Right lobe of liver (tissue), 6 donors: ENCODE results near the gene DNAJC25. TPM values are rescaled to one million over a fixed set of nuclear protein-coding genes. Genes with fewer than 3 reads are reported as not detected.

Experiments used
- ATAC-seq, 4 donors: fragments of 200-7000 bp; cut with Tn5 transposase; one replicate each; pipeline ENCODE4 v1.9.1; 2020; ENCODE audit warnings: mild to moderate bottlenecking in 4 of 4, moderate library complexity in 4 of 4
- DNase-seq, 3 donors: peaks; one replicate each; pipeline ENCODE4 v3.0.0-alpha.2; 2020
- H3K27ac ChIP-seq, 3 donors: fragments of 200-600 bp; one replicate each; pipeline ENCODE4 v1.8.0; 2022
- H3K27me3 ChIP-seq, 2 donors: fragments of 200-600 bp; one replicate each; pipeline ENCODE4 v1.8.0; 2022
- H3K36me3 ChIP-seq, 4 donors: fragments of 200-600 bp; sonication (generic) in 1 of 4; one replicate each; pipeline versions ENCODE4 v1.5.1 to v1.8.0; 2017 to 2022; ENCODE audit warnings: control low read depth in 1 of 4
- H3K4me1 ChIP-seq, 4 donors: fragments of 200-600 bp; sonication (generic) in 1 of 4; one replicate each; pipeline versions ENCODE4 v1.5.1 to v1.8.0; 2017 to 2022; ENCODE audit warnings: control low read depth in 1 of 4
- H3K4me3 ChIP-seq, 3 donors: fragments of 200-600 bp; one replicate each; pipeline ENCODE4 v1.8.0; 2022
- H3K9me3 ChIP-seq, 4 donors: fragments of 200-600 bp; sonication (generic) in 1 of 4; one replicate each; pipeline versions ENCODE4 v1.5.1 to v1.8.0; 2017 to 2022; ENCODE audit warnings: control low read depth in 1 of 4
- CTCF ChIP-seq, 4 donors: fragments of 200-600 bp in 3 of 4; fragments of 450-650 bp in 1 of 4; IDR thresholded peaks; one replicate each; pipeline versions ENCODE4 v1.5.1 to v1.8.0; 2016 to 2022; ENCODE audit warnings: antibody characterized with exemption in 4 of 4, mild to moderate bottlenecking in 2 of 4
- POLR2A ChIP-seq: fragments of 450-650 bp; IDR thresholded peaks from one replicate; pipeline ENCODE4 v1.6.1; 2017; ENCODE audit warnings: antibody characterized with exemption, mild to moderate bottlenecking
- WGBS: methylation state at CpG from one replicate; pipeline ENCODE4 v1.1.6; 2018; ENCODE audit warnings: low coverage, low lambda C conversion rate; ENCODE audit not compliant: insufficient coverage; ENCODE audit errors: missing lambda C conversion rate; 5-methylcytosine and 5-hydroxymethylcytosine counted together
- intact Hi-C, 2 donors: fragments of 100-400 bp; cut with DNase I; formaldehyde crosslinking; loops; one replicate each; pipeline versions ENCODE4 v1.11.2 to v1.14.1; 2022
- total RNA-seq, 6 experiments: library from RNA; depleted of rRNA in 2 of 6; stranded (reverse); fragments of >200 nt in 2 of 6; fragmentation: NEBNext Ultra II Directional in 3 of 6; extraction: Animal tissue kit (Norgen Biotek cat#: 25700) in 3 of 6; gene quantifications; one replicate each; pipeline versions ENCODE4 v1.1.0 to v1.2.4, GENCODE V29; 2016 to 2023
- donor health status: DM: no; HTN: yes; CAD: no.
- donor health status: DM: no; HTN: no; CAD: no.
- donor health status: DM: no; HTN: no; CAD: no.
- donor health status: DM: no; HTN: yes; CAD: no.
- donor health status: DM: no; HTN: yes; CAD: no.

Gene DNAJC25
- total RNA-seq, 6 experiments from 2014 or later = 12.2 to 32.8 (median 18.2) TPM

- no peak for DNase-seq
- ATAC-seq = peak in 2 of 4 donors; percentile 39 to 43
- intact Hi-C loops = no loop called here
- no peak for TF ChIP-seq CTCF (IDR thresholded peaks at IDR 0.05)
- no peak for TF ChIP-seq POLR2A
- peaks cover 0 to 26% (median 6%) of the 10 kb centered on the region in 4 donors for H3K4me1 ChIP-seq
- no peaks in the 10 kb centered on the region for H3K9me3 ChIP-seq
- H3K4me3 ChIP-seq = no peak overlapping the region
- 38% methylated on average over 1 of the region's 1 CpG for WGBS
- H3K36me3 ChIP-seq = peaks cover 0 to 57% (median 6%) of the 10 kb centered on the region in 4 donors
- H3K27me3 ChIP-seq = no peaks in the 10 kb centered on the region
- H3K27ac ChIP-seq = peak overlapping the region in 1 of 3 donors; percentile 7
These were observed 14.7 kb downstream of the DNAJC25 start for GRCh38 chr9:111645806-111646205.

GRCh38 chr9:111646417-111646816, 15.3 kb downstream of the DNAJC25 start:
- H3K4me3 ChIP-seq = no peak overlapping the region
- TF ChIP-seq CTCF (IDR thresholded peaks at IDR 0.05) = no peak
- TF ChIP-seq POLR2A = no peak
- no peaks in the 10 kb centered on the region for H3K9me3 ChIP-seq
- no peaks in the 10 kb centered on the region for H3K27me3 ChIP-seq
- DNase-seq (no peak), ATAC-seq (peak in 1 of 4 donors; percentile 51)
- H3K27ac ChIP-seq = no peak overlapping the region
- intact Hi-C loops = no loop called here
- H3K4me1 ChIP-seq = peaks cover 0 to 26% (median 6%) of the 10 kb centered on the region in 4 donors
- H3K36me3 ChIP-seq = peaks cover 0 to 59% (median 6%) of the 10 kb centered on the region in 4 donors
- WGBS = 51% methylated on average over 2 of the region's 2 CpGs

GRCh38 chr9:111648066-111648465, 16.9 kb downstream of the DNAJC25 start:
- peak overlapping the region in 2 of 3 donors; percentile 44 to 53 for H3K27ac ChIP-seq
- peak in 3 of 4 donors; percentile 6 to 79 (median 40) for ATAC-seq
- TF ChIP-seq POLR2A (no peak), CTCF (IDR thresholded peaks at IDR 0.05) (no peak)

GRCh38 chr9:111649016-111649415, 17.9 kb downstream of the DNAJC25 start:
- Histone ChIP-seq H3K36me3 (peaks cover 2 to 71% (median 14%) of the 10 kb centered on the region in 4 donors), H3K4me3 (no peak overlapping the region), H3K27ac (no peak overlapping the region), H3K27me3 (no peaks in the 10 kb centered on the region), H3K9me3 (no peaks in the 10 kb centered on the region), H3K4me1 (peaks cover 0 to 26% (median 6%) of the 10 kb centered on the region in 4 donors)
- DNase-seq = no peak
- 42% methylated on average over 4 of the region's 4 CpGs for WGBS
- ATAC-seq = peak; percentile 86 to 92 (median 88)
- no peak for TF ChIP-seq POLR2A
- no peak for TF ChIP-seq CTCF (IDR thresholded peaks at IDR 0.05)
- intact Hi-C loops = no loop called here

More at GRCh38 chr9:111648066-111648465, 16.9 kb downstream of the DNAJC25 start:
- Histone ChIP-seq H3K4me1 (peaks cover 0 to 26% (median 6%) of the 10 kb centered on the region in 4 donors), H3K36me3 (peaks cover 0 to 69% (median 7%) of the 10 kb centered on the region in 4 donors), H3K9me3 (no peaks in the 10 kb centered on the region), H3K27me3 (no peaks in the 10 kb centered on the region), H3K4me3 (no peak overlapping the region)
- peak in 1 of 3 donors; percentile 32 for DNase-seq
- intact Hi-C loops = no loop called here
- 69% methylated on average over 3 of the region's 4 CpGs for WGBS
